Kidney capillary endothelial cell (primary cell): ENCODE results near the gene IL1B.
"Not testable (repeated sequence)": the region's sequence is repeated elsewhere in the genome, so short reads cannot be mapped to it uniquely, and the experiment has no call there.

Experiments
- DNase-seq: peaks from one replicate; pipeline ENCODE4 v3.0.0-alpha.2; 2018; ENCODE audit warnings: low spot score

Gene IL1B

DNA sequence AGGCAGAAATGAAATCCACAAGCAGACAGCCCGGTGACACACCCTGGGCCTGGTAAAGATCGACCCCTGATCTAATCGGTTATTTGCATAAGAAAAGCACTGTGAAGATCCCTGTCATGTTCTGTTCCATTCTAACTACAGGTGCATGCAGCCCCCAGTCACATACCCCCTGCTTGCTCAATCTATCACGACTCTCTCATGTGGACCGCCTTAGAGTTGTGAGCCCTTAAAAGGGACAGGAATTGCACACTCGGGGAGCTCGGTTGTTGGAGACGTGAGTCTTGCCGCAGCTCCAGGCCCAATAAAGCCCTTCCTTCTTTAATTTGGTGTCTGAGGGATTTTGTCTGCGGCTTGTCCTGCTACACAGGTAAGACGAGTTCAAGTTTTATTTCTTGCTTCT, 13.4 kb upstream of the IL1B start:
- DNase-seq = no peak

DNA sequence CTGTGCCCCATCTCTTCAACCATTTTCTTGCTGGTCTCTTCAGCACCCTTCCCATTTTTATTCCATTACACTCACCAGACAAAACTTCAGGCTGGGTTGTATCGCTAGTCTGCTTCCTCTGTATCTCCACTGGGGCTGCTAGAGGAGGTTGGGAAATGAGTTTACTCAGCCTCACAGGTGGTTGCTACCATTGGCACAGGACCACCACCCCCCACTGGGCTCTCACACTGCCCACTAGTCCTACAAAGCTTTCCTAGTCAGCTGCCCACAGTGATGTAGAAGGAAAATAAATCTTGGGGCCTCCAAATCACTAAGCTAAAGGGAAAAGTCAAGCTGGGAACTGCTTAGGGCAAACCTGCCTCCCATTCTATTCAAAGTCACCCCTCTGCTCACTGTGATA, 12.3 kb upstream of the IL1B start:
- DNase-seq = no peak

DNA sequence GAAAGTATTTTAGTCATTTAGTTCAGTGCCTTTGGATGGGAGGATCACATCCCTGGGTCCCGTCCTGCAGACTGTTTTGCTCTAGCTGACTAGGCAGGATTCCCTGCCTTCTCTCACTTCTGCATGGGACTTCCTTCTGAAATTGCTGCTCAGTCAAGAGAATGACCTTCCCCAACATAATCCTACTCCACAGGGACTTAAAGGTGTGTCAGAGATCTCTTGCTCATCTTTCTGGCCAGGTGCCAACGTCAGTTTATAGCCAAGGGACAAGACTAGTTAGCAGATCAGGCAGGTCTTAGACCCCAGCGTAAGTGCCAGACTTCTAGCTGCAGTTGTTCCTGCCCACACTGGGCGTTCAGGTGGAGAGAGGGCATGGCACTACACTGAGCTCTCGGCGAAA, 9.5 kb upstream of the IL1B start:
- no peak for DNase-seq

DNA sequence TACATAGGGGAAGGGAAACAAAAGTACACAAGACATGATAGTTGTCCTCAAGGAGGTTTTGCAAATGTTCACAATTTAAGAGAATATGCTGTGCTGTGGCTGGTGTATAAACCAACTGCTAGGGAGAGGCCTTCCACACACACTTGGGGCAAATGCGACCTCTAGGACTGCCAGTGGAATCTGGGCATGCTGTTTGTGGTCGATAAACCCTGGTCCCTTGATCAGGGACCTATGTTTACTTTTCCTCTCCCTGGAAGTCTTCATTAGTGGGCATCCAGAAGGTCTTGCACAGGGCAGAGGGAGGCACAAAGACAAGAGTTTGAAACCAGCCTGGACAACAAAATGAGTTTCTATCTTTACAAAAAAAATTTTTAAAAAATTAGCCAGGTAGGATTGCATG, 7.3 kb upstream of the IL1B start:
- DNase-seq = no peak

DNA sequence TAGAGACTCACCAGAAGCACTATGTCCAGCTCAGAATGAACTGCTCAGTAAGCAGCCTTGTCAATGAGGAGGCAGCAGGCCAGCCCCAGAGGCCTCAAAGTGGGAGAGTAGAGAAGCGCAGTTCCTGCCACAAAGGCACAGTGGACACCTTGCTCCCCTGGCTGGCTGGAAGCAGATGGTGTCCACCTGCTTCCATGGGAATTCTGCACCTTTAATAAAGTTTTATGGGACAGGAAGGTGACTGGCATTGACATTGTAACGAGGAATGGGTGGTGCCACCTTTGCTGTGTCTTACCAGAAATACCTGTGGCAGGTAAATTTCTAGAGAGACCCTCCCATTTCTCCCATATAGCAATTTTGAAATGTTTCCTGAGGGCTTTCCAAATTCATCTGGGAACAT, 6.7 kb upstream of the IL1B start:
- DNase-seq = no peak

DNA sequence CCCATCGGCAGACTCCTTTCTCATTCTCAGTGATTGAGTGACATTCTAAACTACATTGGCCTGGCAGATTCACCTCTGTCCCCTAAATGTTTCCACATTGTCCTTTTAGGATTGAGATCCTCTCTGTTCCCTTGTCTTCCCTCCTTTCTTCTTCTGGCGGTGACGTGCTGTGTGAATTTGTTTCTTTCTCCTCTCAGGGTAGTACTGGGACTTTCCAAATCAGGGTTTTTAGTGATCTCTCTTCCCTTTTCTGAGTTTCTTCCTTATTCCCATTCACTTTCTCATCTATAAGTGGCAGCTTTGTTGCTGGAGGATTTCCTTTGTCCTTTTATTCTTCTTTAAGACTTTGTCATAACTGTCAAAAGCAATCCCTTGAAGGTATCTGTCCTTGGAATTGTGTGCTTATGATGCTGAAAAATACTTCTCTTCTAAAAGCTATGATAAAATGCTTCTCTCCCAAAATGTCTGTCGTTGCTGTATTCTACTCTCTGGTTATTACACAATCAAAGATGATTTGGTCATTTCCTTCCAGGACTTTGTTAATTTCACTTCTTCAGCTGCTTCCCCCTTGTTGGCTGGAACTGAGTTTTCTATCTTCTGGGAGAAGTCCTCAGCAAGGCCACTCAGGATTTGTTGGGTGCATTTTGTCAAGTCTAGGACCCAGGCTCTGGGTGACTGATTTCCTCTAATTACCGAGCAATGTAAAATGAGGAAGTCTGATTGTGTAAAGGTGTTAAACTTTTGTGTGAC, 4.9 kb upstream of the IL1B start:
- DNase-seq = no peak

DNA sequence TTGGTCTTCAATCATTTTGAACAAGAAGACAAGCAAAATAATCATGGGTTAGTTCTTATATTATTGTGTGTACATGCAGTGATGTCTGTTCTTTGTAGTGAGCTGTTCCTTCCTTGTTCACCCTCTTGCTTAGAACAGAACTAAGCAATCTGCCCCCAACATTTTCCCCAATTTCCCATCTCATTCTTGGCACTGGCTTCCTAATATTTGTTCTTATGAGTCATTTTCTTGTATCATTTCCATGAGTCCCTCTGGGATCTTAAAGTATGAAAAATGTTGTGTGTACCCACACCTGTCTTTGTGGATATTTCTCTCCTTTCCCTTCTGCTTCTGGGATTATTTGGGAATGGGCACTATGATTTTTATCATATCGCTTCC, 3.5 kb upstream of the IL1B start:
- DNase-seq = no peak

DNA sequence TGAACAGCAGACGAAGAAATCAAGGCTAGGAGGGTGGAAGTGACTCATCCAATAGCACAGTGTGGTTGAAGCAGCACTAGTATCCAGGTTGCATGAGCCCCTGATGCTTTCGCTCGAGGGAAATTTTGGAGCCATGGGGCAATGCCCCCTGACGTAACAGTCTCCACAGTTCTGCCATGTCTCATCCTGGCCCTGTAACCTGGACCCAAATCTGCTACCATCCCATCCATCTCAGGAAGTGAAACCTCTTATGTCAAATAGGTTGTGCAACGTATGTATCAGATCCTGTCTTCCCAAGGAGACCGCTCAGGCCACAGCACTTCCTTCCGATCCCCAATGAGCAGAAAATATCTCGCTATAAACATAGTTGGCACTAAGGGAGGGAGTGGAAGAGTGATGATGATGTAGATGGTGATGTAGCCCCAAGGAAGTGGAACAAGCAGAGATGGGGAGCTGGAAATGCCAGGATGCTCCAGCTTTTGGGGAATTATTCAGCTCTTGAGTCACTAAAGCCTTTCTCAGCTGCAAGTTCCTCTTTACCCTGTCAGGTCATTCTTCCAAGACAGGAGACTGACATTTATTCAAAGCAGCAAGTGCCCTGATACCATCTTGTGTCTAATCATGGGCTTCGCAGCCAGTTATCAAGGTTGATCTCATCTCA, 3.0 kb upstream of the IL1B start:
- DNase-seq = no peak

DNA sequence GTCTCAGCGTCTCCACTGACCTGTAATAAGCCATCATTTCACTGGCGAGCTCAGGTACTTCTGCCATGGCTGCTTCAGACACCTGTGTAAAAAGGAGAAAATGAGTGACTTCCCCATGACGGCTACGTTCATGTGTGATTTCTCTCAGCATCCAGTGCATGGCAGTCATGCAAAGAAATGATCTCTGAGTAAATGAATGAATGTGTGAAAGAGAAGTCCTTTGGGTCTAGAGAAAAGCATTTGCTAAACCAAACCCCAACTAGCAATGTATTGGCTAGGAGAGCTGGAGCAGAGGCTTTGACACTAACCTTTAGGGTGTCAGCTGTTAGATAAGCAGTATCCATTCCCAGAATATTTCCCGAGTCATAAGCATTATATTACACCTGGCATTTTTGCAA, 417 bp downstream of the IL1B start:
- DNase-seq = no peak

DNA sequence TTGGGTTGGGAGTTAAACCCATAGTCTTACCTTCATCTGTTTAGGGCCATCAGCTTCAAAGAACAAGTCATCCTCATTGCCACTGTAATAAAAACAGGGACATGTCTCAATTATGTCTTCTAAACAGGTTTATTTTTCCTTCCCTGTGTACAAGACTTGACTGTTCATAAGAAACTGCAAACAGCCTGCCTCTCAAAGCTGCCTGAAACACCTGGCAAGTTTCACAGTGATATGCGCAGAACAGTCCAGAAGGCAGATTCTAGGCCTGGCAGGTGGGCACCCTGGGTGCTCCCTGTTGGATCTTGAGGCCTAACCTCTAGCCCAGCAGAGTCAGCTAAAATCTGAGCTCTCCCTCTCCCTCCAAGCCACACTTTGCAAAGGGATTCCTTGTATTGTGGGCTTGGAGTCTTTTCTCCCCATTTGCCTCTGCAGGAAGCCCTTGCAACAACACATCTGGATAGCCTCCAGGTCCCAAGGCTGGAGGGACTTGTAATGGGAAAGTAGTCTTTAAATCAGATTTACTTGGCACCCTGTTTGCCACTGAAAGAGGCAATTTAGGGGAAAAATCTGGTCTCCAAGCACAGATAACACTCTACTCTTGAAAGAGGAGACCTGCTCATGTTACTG, 930 bp downstream of the IL1B start:
- no peak for DNase-seq

DNA sequence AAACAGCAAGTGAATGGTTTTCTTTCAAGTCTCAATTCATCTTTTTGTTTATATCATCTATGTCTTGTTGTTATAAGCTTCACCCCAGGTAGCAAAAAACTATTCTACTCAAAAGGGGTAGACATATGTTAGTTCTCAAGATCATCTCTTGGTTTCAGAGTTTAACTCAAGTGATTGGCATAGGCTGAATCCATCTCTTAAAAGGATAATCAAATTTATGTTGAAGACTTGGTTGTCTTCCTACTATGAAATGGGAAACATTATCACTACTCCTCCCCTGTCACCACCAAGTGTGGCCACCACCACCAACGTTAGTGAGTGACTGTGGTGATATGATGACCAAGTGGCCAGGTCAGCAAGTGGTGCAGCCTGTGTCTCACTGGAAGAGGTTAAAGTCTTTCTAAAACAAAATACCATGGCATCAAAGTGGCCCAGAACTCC, 1.5 kb downstream of the IL1B start:
- DNase-seq = no peak

DNA sequence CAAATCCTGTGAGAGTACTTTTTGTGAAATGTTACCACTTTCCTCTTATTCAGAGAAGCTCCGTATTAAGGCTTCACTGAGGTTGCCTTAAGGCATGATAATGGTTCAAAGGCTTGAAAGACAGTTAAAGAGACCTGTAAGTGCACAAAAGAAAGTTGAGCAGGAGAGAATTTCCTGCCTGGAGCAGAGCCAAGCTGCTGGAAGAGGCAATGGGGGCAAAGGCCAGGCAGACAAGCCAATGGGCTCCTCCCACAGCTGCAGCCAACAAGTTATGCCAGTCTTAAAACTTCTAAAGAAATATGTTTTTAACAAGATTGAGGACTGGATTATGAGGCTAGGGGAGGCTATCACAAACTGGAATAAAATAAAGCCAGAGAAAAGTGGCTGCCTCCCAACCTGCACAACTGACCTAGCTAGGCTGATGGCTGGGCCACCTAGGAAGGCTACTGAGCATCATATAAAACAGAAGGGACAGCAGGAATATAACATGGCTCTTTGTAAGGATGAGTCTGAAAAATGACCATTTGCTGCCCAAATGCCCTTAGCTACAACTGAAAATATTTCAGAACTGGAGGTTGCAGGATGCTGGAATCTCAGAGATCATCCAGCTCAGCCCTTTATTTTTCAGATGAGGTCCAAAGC, 2.1 kb downstream of the IL1B start:
- DNase-seq = no peak

DNA sequence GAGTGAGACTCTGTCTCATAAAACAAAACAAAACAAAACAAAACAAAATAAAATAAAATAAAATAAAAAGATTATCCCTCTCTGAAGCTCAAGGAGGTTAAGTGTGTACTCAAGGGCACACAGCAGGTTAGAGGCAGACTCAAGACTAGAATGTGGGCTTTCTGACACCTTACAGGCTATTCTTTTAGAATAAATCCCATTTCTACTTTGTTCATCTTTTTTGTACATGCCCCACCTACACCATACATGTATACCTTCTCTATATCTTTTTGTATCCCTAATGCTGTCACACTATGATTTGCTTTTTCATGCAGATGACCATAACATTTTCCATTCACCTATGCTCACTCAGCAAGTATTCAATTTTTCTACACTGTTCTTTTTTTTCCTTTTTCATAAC, 2.6 kb downstream of the IL1B start:
- no peak for DNase-seq

DNA sequence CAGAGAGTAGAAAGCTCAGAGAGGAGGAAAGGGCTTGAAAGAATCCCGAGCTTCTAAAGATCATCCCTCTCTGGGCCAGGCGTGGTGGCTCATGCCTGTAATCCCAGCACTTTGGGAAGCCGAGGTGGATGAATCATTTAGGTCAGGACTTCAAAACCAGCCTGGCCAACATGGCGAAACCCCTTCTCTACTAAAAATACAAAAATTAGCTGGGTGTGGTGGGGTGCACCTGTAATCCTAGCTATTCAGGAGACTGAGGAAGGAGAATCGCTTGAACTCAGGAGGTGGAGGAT, 3.0 kb downstream of the IL1B start:
- DNase-seq = not testable (repeated sequence)

DNA sequence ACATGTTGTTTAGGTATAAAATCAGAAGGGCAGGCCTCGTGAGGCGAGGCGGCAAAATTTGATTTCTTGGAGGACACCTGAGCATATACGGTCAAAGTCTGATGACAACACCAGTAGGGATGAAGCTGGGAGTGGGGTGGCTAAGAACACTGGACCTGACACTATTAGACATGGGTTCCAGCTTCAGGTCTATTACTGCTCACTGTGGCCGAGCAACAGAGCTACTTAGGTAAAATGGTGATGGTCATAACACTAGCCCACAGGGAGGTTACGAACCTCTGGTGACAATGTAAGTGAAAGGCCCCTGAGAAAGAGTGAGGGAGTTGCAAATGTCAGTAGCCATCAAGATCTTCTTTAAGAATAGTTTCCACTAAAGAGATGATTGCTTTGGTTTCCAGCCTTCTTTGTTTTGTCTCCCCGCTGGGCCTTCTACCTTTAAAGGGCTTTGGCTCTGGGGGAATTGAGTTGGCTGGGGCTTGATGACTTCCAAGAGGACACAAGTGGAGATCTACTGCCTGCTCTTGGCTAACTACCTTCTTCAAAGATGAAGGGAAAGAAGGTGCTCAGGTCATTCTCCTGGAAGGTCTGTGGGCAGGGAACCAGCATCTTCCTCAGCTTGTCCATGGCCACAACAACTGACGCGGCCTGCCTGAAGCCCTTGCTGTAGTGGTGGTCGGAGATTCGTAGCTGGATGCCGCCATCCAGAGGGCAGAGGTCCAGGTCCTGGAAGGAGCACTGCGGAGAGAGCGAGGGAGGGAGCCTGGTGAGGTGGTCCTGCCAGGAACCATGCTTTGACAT, 3.5 kb downstream of the IL1B start:
- no peak for DNase-seq

DNA sequence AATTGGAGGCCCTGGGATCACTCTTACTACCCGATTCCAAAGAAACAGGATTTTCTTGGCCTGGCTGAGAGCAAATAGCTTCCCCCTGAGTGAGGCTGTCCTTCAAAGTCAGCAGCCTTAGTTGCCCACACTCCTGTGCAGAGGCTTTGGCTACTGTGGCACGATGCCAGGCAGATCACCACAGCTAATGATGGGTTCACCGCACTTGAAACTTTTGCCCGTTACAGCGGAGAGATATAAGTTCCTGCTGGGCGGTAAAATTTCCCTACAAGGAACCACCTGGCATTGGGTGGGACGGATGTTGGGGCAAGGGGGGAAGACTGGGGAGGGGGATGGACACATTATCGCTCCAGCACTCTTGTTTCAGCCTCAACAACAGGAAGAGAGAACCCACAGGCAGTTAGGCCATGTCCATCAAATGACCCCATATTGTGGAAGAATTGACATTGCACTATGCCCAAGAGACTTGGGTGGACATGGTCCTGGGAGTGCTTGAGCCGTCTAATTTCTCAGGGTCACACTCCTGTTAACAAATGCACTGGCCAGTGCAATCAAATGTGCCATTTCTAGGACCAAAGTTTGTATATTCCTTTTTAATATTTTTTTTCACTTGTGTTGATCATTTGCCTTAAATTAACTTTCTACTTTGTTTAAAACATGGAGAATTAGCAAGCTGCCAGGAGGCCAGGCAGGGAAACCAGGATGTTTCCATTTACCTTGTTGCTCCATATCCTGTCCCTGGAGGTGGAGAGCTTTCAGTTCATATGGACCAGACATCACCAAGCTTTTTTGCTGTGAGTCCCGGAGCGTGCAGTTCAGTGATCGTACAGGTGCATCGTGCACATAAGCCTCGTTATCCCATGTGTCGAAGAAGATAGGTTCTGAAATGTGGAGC, 4.4 kb downstream of the IL1B start:
- DNase-seq = no peak

DNA sequence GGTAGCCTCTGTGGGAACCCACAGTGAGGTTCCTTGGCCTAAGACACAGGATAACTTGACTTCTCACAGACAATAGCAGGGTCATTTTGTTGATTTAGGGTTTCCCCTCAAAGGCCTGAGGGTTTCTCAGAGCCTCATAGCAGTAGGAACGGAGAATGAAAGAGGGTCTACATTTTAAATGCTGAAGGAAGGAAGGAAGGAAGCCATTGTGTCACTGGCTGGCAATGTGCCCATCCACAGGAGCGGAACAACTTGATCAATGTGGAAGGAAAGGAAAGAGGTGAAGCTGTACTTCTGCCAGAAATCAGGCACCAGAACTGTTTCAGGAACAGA, 5.1 kb downstream of the IL1B start:
- DNase-seq = no peak

DNA sequence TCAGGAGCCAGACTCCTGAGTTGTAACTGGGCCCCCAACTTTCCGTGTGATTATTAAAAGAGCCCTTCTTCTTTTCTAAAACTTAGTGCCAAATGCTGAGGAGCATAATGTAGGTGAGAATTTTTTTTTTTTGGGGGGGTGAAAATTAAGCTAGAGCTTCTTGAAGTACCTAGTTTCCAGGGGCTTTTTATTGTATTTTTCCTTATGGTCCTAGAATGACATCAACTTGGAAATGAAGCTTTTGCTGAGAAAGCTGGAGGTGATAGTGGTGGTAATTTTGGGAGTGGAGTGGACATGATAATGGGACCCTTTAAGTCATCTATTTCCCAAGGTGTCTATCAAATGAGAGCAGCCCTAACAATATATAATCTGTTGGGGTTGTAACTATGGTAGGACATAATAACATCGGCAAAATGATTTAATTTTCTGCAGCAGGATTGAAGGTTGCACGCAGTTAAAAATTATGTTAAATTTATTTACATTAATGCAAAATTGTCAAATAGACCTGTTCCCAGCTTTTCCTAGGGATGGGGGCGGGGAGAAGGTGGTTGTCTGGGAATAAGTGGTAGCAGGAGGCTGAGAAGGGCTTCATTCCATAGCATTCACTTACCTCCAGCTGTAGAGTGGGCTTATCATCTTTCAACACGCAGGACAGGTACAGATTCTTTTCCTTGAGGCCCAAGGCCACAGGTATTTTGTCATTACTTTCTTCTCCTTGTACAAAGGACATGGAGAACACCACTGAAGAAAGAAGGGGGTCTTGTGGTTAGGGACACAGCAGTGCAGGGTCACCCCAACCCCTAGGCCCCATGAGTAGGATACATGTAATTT, 5.7 kb downstream of the IL1B start:
- DNase-seq = no peak

DNA sequence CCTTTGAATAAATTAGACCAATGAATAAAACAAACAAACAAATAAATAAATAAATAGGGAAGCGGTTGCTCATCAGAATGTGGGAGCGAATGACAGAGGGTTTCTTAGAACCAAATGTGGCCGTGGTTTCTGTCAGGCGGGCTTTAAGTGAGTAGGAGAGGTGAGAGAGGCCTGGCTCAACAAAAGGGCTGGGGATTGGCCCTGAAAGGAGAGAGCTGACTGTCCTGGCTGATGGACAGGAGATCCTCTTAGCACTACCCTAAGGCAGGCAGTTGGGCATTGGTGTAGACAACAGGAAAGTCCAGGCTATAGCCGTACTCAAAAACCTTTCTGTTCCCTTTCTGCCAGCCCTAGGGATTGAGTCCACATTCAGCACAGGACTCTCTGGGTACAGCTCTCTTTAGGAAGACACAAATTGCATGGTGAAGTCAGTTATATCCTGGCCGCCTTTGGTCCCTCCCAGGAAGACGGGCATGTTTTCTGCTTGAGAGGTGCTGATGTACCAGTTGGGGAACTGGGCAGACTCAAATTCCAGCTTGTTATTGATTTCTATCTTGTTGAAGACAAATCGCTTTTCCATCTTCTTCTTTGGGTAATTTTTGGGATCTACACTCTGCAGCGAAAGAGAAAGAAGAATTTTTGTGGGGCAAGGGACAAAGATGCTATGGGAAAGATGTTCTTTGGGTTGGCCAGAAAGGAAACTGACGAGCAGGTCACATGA, 6.5 kb downstream of the IL1B start:
- DNase-seq = no peak
